Retina (tissue), 1 donor: Measurements from ENCODE around the gene RNF141.

Experiments used
- DNase-seq: peaks from one replicate; pipeline ENCODE4 v3.0.0-alpha.2; 2016

RNF141 gene

GRCh38 chr11:10522276-10522675, 18.7 kb downstream of the RNF141 start:
- no peak for DNase-seq

- no peak for DNase-seq
Observed at GRCh38 chr11:10520562-10520961, 20.4 kb downstream of the RNF141 start.

- DNase-seq, result no peak
Observed at GRCh38 chr11:10519630-10520029, 21.4 kb downstream of the RNF141 start.

GRCh38 chr11:10518891-10519290, 22.1 kb downstream of the RNF141 start:
- DNase-seq, result no peak

- DNase-seq, result no peak
Observed at GRCh38 chr11:10518123-10518522, 22.9 kb downstream of the RNF141 start.

GRCh38 chr11:10515418-10515817, 25.6 kb downstream of the RNF141 start:
- no peak for DNase-seq

- no peak for DNase-seq
Observed at GRCh38 chr11:10514709-10515108, 26.3 kb downstream of the RNF141 start.

- no peak for DNase-seq
Observed at GRCh38 chr11:10514202-10514601, 26.8 kb downstream of the RNF141 start.

- DNase-seq, result peak; percentile 80
Observed at GRCh38 chr11:10511181-10511621, 29.8 kb downstream of the RNF141 start.

GRCh38 chr11:10506008-10506370, 35.0 kb downstream of the RNF141 start:
- DNase-seq, result no peak

GRCh38 chr11:10505278-10506007, 35.5 kb downstream of the RNF141 start:
- DNase-seq, result no peak

GRCh38 chr11:10504490-10504889, 36.5 kb downstream of the RNF141 start:
- no peak for DNase-seq

- no peak for DNase-seq
Observed at GRCh38 chr11:10503777-10504480, 37.1 kb downstream of the RNF141 start.

- DNase-seq, result no peak
Observed at GRCh38 chr11:10503221-10503620, 37.8 kb downstream of the RNF141 start.

GRCh38 chr11:10502770-10503169, 38.2 kb downstream of the RNF141 start:
- DNase-seq, result no peak

- DNase-seq, result no peak
Observed at GRCh38 chr11:10502065-10502680, 38.8 kb downstream of the RNF141 start.

GRCh38 chr11:10500757-10501684, 40.0 kb downstream of the RNF141 start:
- DNase-seq, result no peak

GRCh38 chr11:10499874-10500601, 40.9 kb downstream of the RNF141 start:
- no peak for DNase-seq

GRCh38 chr11:10499452-10499851, 41.5 kb downstream of the RNF141 start:
- no peak for DNase-seq

GRCh38 chr11:10498426-10499250, 42.3 kb downstream of the RNF141 start:
- DNase-seq, result no peak

- no peak for DNase-seq
Observed at GRCh38 chr11:10498022-10498400, 43.0 kb downstream of the RNF141 start.
